GM18861 (cell line): Measurements from ENCODE around the gene HIVEP2.

ENCODE experiments used
- ATAC-seq: cut with Tn5 transposase; IDR thresholded peaks from one replicate; pipeline ENCODE4 v1.9.1; 2021; ENCODE audit not compliant: unreplicated experiment

The HIVEP2 gene

DNA sequence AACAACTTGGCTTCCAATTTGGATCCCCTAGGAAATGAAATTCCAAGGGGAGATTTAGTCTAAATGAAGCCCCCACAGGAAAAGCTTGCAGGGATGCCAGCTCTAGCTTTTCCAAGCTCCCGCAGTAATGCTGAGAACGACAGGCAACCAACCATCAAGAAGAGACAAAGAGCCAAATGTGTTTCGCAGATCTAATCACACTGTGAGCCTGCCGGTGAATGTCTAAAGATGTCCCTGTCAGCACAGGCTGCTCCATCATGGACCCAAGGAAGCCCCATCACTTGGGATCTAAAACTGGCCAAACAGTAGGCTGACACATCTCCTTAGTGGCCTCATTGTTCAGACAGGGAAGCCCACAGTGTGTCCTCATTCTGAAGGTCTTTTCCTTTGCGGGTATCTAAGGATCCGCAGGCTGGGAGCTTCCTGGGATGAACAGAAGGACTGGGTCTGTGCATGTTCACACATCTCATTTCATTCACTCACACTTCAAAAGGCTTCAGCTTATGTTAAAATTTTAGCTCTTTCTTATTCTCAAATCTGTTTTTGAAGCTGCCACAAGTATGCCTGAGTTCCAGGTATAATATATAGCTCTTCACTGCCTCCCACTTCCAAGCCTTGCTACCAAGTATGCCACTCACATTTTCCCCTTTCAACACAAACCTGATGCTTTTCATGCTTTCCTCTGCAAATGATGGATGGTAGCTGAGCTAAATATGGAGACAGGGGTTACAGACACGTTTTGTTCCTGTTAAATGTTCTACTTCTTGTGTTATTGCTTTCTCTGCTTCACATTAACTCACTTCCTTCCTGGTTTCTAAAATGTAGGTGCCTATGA, 229.8 kb downstream of the HIVEP2 start:
- no peak for ATAC-seq

DNA sequence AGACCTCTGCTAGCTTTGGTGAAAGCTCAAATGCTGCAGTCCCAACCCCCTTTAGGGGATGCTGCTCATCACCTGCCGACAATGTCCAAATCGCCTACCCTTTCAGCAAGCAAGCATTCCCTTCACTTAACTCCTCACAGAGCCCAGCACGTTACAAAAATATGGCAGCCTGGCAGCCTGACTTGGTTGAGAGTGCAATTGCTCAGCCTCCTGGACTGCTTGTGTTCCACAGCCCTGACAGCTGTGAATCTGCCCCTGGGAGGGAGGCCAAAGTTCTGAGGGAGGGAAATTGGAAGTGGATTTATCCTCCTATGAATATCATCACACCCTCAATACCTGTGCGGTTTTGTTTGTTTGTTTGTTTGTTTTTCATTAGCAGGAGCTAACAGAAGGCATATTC, 231.0 kb downstream of the HIVEP2 start:
- ATAC-seq = no peak

DNA sequence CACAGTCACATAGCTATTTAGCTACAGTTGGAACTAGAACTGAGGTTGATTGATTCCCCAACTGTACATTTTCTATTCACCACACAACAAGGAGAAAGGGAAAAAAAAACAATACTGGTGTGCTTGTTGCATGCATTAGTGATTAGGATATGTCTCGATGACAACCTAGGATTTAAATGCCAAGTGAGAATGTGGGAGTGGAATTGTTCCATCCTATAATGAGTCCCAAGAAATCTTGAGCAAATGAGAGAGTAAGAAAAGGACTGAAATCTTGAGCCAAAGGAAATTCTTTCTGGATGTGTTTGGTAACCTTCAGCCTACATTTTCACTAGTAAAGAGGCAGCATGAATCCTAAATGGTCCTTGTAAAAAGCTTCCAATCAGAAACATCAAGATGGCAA, 232.7 kb downstream of the HIVEP2 start:
- ATAC-seq = no peak

DNA sequence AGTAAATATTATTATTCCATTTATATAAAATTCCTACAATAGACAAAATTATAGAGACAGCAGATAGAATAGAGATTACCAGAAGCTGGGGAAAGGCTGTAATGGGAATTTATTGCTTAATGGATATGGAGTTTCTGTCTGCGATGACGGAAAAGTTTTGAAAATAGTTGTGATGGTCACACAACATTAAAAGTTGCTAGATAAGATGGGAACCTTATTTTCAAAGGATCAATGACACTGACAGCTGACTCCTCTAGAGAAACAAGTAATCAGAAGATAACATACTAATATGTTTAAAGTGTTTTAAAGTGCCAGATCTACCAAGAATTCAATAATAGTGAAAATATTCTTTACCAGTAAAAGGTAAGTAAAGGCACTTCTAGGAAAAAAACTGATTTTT, 236.3 kb downstream of the HIVEP2 start:
- no peak for ATAC-seq

DNA sequence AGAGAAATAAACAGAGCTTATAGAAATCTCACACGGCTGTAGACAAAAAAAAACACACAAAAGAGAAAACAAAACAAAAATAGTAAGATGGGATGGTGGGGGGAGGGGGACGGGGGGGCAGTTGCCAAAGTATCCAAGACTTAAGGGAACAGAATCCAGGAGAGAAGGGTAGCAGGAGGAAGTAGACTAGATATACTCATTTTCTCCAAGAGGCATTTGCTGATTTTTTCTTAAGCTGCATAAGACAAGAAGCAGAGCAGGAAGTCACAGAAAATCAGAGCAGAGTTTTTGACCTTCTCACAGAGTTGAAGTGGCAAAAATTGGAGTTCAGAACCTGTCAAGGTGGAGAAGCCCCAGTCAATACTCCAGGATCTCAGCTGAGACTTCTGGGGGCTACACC, 237.7 kb downstream of the HIVEP2 start:
- no peak for ATAC-seq

DNA sequence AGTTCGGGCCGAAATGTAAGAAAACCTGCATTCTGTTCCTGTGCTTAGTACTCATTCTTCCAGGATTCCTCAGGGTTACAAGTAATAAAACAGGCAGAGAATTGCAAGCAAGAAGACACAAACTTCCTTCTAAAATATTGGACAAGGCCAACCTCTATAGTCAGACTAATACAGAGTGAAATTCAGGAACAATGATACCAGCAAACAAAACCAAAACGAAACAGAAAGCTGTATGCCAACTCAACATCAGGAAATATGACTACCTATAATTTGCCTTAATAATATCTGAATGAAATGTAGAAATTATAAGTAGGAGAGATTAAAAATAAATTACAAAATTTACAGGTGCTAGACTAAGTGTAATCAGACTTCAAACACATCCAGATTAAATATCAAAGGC, 238.8 kb downstream of the HIVEP2 start:
- no peak for ATAC-seq

DNA sequence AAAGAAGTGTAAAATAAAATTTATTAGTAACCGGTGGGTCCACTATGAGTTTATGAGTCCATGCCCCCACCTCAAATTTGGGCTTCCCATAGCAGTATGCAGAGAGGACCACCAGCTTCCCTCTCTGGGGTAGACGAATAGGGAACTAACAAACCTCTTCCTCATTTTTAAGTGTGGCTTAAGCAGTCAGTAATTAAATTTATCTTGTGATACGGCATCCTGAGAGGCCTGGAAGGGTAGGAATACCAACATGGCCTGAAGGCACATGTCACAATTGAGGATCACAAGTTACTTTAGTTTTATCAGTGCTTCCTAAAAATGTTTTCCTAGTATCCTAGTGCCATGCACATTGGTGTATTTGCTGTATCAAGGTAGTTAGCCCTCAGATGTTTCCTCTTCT, 239.9 kb downstream of the HIVEP2 start:
- ATAC-seq = no peak

DNA sequence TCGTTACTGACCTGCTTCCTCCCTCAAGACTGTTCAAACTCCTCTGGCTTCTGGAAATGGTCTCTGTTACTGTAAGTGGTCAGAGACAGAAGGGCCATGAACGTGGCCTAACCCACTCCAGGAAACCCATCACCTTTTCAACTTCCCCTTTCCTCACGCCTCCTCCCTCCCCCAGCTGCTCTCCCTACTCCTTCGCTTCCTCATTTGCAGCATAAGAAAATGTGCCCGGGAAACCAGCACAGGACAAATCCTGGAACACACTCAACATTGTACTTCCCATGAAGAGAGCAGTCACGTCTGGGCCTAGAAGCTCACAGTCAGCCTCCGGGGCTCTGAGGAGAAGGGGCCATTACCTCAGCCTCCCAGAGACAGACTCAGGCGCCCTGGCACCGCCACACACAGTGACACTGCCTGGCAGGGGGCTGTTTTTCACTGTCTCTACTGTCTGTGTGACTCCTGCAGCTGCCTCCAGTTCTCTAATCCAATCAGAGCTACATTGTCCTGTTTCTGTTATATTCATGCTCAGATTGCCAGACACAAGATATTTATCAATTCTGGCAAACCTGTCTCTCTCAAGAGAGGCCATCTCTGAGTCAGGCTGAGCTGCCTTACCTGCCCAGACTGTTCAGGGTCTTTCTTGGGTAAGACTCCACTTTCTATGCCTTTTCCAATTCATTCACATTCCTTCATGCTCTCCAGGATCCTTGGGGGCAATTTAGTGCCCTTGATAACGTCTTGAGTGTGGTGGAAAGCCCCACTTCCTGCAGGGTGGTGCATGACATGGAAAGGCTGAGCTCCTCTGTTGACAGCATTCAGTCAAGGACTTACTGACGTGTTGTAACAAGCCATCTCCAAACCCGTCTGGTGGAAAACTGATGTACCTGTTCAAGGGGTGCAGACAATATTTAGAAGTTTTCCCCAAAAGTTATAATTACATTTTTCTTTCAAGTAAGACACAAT, 242.2 kb downstream of the HIVEP2 start:
- no peak for ATAC-seq
